Activated CD8-positive, alpha-beta memory T cell treated with anti-CD3 and anti-CD28 coated beads for 4 hours (primary cell): ENCODE data around the gene RPSA.
"Not testable (repeated sequence)": the region's sequence is repeated elsewhere in the genome, so short reads cannot be mapped to it uniquely, and the experiment has no call there.

Experiments used
- DNase-seq, 2 donors: peaks; one replicate each; pipeline ENCODE4 v3.0.0-alpha.2; 2020; ENCODE audit warnings: low read depth in 2 of 2

The RPSA gene

DNA sequence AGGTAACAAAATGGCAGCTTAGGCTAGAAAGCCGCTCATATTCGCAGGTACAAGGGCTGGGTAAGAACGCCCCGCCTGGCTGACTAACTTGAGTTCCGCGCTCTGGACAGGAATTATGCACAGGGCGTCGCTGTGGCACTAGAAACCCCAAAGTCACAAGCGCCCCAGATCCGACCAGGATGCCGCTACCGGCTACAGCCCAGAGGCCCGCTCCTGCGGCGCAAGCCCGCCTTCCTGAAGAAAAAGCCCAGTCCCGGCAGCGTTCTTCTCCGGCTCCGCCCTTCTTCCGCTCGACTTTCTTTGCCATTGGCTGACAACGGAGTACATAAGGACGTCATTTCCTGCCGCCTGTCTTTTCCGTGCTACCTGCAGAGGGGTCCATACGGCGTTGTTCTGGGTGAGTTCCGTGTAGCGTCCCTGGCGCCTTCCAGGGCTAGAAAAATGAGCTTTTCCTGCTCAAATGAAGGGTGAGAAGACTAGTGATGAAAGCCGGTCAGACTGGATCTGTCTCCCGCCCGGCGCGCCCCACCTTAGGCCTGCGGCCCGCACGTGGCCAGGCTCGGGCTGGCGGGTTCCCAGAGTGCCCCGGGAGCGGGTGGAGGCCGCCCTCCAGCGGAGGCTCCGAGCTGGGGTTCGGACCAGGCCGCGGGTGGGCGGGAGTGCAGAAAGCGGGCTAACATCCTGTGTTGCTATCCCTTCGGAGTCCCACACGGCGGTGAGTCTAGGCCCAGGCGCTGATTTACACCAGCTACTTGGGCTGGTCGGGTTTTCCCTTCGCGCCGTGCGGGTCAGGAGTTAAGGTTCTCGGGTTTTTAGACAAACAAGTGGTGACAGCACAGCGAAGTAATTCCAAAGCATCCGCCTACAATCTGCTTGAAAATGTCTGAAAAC lies at the start of gene RPSA:
Gene RPSA (plus strand): TSS at position 353 of the 891 bp plus-strand sequence. CDS start 934 bp downstream, outside the sequence.
- DNase-seq = peak; percentile 88 to 91

DNA sequence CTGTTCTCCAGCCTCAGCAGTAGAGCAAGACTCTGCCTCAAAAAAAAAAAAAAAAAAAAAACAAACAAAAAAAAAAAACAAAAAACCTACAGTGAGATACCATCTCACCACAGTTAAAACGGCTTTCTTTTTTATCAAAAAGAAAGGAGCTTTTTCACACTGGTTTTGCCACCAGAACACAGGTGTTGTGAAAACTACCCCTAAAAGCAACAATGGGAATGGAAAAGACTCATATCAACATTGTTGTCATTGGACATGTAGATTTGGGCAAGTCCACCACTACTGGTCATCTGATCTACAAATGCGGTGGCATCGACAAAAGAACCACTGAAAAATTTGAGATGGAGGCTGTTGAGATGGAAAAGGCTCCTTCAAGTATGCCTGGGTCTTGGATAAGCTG lies 48.2 kb upstream of the RPSA start:
- no peak for DNase-seq

DNA sequence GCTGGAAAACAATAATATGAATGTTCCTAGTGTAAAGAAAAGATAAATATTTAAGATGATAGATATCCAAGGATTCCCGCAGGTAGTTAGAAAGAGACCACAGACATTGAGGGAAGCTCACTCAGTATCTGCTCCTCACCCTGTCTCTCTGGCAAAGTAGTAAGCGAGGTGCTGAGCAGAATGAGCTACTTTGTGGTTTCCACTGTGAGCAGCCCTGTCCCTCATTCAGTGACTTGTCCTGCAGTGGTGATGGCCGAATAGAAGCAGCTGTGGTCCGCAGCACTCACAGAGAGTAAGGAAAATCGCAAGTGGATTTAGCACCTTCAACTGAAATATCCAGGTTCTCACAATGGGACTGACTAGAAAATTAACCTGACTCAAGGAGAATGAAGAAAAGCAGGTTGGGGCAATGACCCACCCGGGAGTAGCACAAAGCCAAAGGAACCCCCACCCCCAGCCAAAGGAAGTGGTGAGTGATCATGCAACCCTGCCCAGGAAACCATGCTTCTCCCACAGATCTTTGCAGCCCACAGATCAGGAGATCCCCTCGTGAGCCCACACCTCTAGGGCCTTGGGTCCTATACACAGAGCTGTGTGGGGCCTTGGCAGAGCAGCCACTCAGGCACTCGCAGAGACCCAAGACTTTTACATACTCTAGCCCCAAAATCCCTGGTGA lies 45.1 kb upstream of the RPSA start:
- DNase-seq = peak in 1 of 2 donors; percentile 50

DNA sequence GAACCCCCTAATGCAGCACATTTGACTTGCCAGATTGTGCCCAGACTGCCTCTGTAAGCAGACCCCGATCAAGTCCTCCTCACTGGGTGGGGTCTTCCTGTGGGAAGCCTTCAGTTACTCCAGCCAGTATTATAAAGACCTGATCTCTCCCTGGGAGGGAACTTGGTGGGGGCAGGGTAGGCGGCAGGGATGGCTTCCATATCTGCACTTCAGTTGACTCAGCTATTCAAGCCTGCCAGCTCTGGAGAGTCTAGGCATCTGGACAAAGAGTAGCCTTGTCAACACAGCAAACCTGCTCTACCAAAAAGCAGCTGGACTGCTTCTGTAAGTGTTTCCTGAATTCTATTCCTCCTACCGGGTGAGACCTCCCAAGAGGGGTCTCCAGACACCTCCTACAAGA lies 44.3 kb upstream of the RPSA start:
- no peak for DNase-seq

DNA sequence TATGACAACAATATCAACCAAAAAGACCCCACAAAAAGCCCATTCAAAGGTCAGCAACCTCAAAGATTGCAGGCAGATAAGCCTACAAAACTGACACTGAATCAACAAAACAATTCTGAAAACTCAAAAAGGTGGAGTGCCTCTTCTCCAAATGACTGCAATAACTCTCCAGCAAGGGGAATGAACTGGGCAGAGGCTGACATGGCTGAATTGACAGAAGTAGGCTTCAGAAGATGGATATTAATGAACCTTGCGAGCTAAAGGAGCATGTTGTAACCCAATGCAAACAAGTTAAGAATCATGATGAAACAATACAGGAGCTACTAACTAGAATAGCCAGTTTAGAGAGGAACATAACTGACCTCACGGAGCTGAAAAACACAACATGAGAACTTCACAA lies 43.7 kb upstream of the RPSA start:
- DNase-seq = no peak

DNA sequence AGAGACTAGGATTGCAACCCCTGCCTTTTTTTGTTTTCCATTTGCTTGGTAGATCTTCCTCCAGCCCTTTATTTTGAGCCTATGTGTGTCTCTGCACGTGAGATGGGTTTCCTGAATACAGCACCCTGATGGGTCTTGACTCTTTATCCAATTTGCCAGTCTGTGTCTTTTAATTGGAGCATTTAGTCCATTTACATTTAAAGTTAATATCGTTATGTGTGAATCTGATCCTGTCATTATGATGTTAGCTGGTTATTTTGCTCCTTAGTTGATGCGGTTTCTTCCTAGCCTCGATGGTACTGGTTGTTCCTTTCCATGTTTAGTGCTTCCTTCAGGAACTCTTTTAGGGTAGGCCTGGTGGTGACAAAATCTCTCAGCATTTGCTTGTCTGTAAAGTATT lies 36.1 kb upstream of the RPSA start:
- not testable (repeated sequence) for DNase-seq

DNA sequence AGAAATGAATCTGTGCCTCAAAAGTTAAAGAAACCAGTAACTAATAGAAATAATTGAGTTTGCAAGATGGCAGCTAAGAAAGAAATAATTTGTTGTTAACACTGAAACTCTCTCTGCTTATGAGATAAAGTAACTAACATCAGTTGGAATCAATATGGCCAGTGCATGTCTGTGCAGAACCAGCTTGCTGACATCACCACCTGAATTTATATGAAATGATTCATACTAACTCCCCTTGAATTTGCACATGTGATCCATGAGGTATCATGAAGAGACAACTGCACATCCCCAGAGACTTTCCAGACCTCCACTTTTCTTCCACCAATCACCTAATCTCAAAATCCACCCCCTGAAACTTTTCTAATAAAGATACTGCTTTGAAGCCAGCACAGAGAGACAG lies 33.7 kb upstream of the RPSA start:
- DNase-seq = no peak

DNA sequence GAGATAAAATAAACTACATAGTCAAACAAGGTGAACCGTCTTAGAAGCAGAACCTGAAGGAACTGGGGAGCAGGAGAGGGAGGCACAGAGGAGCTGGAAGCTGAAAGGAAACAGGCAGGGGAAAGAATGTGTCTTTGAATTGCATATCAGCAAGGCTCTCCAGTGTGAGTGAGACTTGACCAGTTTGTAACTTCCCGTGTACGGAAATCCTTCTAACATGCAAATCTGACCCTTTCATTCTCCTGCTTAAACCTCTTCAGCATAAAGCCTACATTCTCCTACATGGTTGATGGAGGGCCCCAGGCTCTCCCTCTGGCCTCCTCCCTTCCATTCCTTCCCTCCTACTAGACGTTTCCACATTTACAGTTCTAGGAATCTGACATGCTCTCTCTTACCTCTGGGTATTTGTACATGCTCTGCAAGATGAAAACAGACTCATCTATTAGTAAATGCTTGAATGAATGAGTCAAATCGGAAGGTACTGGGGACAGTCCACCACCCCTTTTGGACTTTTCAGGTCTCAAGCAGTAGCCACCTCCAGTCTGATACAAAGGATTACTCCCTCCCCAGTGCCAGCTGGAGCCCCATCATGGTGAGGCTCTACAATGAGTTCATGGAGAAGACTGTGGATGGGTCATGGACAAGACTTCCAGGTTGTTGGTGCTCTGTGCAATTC lies 29.4 kb upstream of the RPSA start:
- DNase-seq = no peak

DNA sequence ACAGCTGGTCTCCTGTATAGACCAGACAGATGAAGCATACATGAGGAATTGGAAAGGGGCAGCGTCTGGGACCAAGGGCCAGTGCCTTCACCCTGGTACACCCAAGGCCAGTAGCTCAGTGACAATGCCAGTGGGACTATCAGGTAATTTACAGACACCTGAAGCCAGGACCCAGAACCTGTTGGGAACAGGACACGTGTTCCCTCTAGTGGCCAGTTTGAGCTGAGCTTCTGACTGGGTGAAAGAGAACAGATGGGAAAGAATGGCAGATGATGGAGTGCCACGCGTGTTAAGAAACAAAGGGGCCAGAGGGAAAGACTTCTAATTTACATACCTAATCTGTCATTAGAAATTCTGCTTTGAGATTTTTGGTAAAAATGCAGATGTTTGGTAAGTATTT lies 28.4 kb upstream of the RPSA start:
- peak in 1 of 2 donors; percentile 44 for DNase-seq

DNA sequence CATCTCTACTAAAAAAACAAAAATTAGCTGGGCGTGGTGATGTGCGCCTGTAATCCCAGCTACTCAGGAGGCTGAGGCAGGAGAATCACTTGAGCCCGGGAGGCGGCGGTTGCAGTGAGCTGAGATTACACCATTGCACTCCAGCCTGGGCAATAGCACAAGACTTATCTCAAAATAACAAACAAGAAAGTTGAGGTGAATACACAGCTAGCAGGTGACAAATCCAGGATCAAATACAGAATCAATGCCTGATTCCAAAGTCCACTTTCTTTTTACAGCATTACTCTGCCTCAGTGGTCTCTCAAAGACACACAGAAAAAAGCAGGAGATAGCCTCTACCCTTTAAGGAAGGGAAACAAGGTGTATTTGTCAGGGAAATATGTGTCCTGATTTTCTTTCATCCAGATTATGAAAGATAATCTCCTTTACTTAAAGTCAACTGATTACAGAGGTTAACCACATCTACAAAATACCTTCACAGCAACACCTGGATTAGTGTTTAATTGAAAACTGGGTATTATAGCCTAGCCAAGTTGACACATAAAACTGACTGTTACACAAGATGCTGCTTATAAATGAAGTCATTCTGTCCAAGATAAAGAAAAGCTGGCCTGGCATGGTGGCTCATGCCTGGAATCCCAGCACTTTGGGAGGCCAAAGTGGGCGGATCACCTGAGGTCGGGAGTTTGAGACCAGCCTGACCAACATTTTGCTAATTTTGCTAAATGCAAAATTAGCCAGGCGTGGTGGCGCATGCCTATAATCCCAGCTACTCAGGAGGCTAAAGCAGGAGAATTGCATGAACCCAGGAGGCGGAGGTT lies 27.4 kb upstream of the RPSA start:
- no peak for DNase-seq

DNA sequence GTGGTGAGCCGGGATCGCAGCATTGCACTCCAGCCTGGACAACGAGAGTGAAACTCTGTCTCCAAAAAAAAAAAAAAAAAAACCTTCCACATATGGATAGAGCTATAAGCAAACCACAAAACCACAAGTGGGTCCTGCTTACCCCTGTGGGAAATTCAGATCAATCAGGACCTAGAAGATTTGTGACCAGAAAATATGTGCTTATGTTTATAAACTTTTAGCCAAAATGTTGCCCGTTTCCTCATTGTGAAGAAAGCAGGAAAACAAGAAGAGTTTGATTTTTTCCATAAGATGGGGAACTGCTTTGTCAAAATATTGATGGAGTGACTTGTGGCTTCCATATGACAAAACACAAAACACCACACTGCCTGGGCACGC lies 26.8 kb upstream of the RPSA start:
- no peak for DNase-seq

DNA sequence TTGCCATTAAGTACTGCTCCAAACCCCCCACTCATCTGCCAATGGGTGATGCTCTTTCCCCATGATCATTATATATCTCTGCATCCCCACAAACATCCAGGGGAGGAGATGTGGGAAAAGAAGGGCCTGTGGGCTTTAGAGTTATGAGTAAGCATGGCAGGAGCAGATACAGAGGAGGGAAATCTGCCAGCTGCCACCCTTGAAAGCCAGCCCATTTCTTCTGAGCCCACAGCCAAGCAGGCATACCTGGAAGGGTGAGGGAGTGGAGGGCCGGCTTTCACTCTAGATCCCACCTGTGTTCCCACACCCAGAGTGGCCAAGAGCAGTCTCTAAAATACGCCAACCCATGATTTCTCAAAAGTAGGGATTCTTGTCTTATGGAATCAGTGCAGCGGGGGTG lies 25.1 kb upstream of the RPSA start:
- no peak for DNase-seq

DNA sequence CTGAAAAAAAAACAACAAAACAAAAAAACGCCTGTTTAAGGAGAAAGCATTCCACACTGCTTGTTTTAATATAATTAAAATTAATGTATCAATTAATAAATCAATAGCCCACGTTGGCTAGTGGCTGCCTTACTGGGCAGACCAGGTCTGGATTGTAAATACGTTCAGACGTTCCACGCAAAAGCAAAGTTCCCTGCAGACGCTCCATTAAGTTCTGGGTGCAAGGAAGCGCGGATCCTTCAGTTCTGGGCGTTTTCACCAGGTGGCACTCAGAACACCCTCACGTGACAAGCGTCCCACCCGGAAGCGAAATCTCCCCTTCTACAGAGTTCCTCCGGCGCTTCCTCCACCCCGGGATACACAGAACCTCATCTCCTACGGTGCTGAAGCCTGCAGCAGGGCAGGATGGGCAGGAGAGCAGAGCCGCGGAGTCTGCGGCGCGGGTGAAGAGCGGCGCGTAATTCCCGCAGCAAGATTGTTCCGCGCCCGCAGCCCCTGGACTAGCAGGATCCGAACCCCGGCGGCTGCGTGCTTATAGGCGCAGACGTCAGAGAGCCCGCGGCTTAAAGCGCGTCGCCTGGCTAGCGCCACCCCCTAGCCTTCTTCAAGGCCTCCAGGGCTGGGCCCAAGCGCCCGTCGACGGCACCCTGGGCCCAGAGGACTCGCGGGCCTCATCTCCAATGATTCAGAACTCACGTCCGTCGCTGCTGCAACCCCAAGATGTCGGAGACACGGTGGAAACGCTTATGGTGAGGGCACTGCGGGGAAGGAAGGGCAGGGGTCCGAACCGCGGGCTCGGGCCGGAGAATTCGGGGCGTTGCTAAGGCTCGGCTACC lies 23.3 kb upstream of the RPSA start, which contains the start of gene SLC25A38:
Gene SLC25A38 (plus strand): TSS at position 326 of the 836 bp plus-strand sequence. CDS start 355 bp downstream, at position 681.
- DNase-seq = peak; percentile 50 to 56

DNA sequence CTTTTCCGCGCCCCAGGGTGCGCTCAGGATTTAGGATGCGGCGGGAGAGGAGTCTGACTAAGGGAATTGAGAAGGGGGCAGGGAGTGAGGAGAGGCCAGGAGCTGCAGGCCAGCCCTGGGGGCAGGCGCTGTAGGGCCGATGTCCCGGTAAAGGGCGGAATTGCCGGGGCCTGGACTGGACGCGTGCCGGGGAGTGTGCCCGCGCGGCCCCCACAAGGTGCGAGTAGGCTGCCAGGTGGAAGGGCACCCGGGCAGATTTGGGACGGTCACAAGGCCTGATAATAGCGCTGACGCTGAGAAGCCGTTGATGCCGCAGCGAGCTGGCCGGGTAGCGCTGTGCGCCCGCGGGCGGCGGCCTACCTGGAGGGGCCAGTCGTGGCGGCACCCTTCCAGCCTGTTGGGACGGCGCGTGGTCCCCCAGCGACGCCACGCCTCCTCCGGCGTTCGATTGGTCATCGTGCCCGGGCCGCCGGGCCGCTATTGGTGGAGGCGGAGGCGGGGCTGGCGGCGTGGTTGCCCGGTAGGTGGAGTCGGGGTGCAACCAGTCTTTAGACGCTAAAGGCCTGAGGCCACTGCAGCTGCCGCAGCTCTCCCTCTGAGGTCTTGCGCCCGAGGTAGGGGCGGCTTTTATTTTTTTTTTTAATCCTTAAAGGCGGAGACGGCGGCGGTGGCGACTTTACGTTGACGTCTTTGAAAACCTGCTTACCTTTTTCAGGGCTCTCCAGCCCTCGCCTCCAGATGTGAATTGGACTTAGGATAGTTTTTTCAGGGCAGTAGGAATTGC lies 22.4 kb upstream of the RPSA start:
- peak; percentile 87 to 88 for DNase-seq

DNA sequence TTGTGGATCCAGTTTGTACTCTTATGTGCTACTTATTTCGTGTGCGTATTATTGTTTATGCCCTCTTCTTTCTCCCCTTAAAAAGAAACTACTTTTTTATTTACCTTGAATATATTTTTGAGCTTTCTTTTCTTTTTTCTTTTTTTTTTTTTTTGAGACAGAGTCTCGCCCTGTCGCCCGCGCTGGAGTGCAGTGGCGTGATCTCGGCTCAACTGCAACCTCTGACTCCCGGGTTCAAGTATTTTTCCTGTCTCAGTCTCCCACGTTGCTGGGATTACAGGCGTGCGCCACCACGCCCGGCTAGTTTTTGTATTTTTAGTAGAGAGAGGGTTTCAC lies 21.9 kb upstream of the RPSA start:
- no peak for DNase-seq

DNA sequence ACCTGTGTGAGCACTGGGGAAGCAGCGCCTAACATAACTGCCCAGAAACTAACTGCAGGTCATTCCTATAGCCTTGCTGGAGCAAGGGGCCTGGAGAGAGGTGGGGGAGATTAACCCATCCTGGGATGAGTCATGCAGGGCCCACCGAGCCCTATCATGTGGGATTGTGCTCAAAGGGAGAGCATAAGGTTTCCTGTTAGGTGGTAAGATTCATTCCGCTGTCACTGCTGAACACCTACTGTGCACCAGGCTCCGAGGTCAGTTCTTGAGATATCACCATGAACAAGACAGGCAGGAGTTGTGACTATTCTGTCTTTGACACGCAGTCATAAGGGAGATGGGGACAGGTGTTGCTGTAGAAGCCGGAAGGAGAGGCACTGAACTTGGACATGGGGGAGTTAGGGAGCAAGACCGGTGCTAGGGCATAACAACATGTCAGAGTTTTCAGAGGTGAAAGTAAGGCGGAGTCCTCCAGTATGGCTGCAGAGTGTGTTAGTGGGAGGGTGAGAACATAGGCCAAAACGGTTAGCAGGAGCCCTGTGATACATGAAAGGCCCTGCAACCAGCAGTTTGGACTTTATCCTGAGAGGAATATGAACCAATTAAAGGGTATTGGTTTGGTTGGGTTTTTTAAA lies 20.9 kb upstream of the RPSA start:
- DNase-seq = no peak

DNA sequence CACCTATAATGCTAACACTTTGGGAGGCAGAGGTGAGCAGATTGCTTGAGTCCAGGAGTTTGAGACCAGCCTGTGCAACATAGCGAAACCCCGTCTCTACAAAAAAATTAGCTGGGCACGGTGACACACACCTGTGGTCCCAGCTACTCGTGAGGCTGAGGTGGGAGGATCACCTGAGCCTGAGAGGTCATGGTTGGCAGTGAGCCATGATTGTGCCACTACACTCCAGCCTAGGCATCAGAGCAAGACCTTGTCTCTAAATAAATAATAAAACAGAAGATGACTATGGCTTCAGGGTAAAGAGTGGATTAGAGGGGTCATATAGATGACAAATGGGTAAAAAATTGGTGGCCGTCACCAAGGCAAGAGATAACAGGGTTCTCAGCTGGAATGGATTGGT lies 20.2 kb upstream of the RPSA start:
- DNase-seq = no peak

DNA sequence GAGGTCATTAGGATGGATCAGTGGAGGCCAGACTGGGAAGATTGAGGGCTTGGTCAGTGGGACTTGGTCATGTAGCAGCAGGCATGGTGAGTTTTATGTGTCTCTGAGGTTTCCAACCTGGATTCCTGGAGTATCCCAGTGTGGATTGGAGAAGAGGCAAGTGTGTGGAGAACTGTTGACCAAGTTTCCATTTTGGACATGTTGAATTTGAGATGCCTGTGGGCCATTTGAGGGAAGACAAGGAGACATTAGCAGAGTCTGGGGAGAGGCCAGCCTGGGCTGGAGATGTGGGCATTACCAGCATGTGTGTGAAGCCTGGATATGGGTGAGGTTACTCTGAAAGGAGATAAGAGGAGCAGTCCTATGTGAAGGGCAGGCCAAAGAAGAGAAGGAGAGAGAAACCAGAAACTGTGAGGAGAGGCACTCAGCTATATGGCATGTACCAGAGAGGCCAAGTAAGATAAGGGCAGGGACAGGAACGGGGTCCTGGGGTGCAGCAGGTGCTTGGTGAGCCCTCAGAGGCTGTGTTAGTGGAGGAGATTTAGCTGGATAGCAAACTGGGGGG lies 19.0 kb upstream of the RPSA start:
- DNase-seq = no peak

DNA sequence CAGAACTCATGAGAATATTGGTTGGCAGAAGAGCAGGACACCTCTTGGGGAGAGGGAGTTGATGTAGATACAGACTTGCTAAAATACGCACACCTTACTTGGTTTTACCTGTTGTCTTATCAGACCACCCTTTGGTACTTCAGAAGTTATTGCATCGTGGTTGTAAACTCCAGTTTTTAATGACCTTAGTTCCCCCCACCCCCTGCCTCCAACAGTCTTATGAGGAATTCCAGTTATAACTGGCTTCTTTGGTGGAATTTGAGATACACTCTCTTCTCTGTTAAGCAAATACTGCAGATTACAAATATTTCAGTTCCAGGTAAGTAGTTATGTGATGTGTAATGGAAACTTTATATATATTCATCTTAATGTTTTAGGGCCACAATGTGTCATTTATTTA lies 18.4 kb upstream of the RPSA start:
- DNase-seq = no peak
